Colonic mucosa (tissue), 4 donors: ENCODE data around the gene ASTN2. TPM values are rescaled to one million over a fixed set of nuclear protein-coding genes. Genes with fewer than 3 reads are reported as not detected.

Experiments
- DNase-seq: peaks from one replicate; pipeline ENCODE4 v3.0.0-alpha.2; 2020
- H3K27ac ChIP-seq: fragments of 200-600 bp; one replicate; pipeline ENCODE4 v1.8.0; 2021
- H3K27me3 ChIP-seq: fragments of 200-600 bp; one replicate; pipeline ENCODE4 v1.8.0; 2021
- H3K36me3 ChIP-seq: fragments of 200-600 bp; one replicate; pipeline ENCODE4 v1.8.0; 2021
- H3K4me1 ChIP-seq: fragments of 200-600 bp; one replicate; pipeline ENCODE4 v1.8.0; 2021; ENCODE audit warnings: mild to moderate bottlenecking
- H3K4me3 ChIP-seq: fragments of 200-600 bp; one replicate; pipeline ENCODE4 v1.8.0; 2021
- H3K9ac ChIP-seq, 2 donors: one replicate each; pipeline ENCODE4 v1.7.0; 2013; ENCODE audit warnings: control low read depth in 2 of 2, low read depth in 2 of 2, low read length in 2 of 2
- H3K9me3 ChIP-seq: fragments of 200-600 bp; one replicate; pipeline ENCODE4 v1.8.0; 2021
- CTCF ChIP-seq: fragments of 200-600 bp; IDR thresholded peaks from one replicate; pipeline ENCODE4 v1.8.0; 2022; ENCODE audit warnings: antibody characterized with exemption, mild to moderate bottlenecking
- intact Hi-C: fragments of 100-400 bp; cut with DNase I; formaldehyde crosslinking; loops from one replicate; pipeline ENCODE4 v1.14.1; 2022
- total RNA-seq, 2 donors: library from RNA; stranded (reverse); fragmentation: NEBNext Ultra II Directional in 1 of 2; extraction: Animal tissue kit (Norgen Biotek cat#: 25700) in 1 of 2; gene quantifications; one replicate each; pipeline ENCODE4 v1.2.1, GENCODE V29; 2021
- donor health status: healthy.
- donor health status: DM: no; HTN: no; CAD: no.
- donor health status: DM: no; HTN: no; CAD: no.

Gene ASTN2
- total RNA-seq, 2 donors from 2014 or later, result 2.5 to 6.1 TPM

DNA sequence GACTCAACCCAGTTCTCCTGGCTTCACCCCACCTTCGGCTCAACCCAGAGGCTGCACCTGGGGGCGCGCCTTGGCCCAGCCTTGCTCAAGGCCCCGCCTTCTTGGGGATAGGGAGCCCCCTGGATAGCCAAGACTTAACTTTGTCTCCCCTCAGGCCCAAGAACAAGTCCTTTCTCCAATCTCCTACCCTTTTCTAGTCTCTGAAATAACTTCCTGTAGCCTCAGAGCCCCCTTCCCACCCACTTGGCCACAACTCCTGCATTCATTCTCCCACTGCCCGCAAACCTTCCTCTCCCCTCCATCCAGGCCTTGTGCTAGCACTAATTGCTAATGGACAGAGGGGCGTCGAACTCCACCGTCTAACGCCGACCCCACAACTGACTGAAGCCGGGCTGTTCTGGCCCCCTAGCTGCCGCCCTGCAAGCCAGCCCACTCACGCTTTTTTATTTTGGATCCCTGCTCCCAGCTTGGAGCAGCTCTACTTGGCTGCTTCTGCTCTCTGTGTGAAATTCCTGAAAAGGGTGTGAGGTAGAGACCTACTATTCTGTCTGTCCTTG lies 579 bp upstream of the ASTN2 start:
- Histone ChIP-seq H3K4me3 (peak overlapping the region; percentile 13), H3K27me3 (peaks cover 24% of the 10 kb centered on the region), H3K9ac (no peak overlapping the region), H3K9me3 (no peaks in the 10 kb centered on the region), H3K36me3 (no peaks in the 10 kb centered on the region), H3K27ac (no peak overlapping the region), H3K4me1 (no peaks in the 10 kb centered on the region)
- TF ChIP-seq CTCF, result no peak
- DNase-seq, result no peak
- intact Hi-C loops, result no loop called here

DNA sequence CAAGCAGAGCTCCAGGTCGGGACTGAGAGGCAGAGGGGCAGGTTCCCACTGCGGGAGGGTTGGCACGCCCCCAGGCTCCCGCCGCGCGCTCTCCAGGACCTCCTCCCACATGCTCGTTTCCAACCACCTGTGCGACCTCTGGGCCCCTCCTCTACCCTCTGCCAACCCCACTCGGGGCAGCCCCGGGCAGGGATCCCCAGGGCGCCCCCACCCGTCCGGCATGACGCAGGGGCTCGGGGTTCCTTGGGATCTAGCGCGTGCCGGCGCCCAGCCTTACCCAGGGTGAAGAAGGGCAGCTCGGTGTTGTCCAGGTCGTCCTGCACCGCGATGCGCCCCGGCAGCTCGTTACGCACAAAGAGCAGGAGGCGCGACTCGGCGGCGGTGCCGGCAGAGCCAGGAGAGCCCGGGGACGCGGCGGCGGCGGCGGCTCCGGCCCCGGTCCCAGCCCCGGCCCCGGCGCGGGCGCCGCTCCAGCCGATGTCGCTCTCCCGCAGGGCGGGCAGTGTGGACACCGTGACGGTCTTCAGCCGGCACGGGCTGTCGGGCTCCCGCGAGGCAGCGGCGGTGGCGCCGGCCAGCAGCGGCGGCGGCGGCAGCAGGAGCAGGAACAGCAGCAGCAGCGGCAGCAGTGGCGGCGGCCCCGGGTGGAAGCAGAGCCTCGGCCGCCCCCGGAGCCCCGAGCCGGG lies 494 bp downstream of the ASTN2 start:
- H3K4me3 ChIP-seq, result no peak overlapping the region
- peaks cover 24% of the 10 kb centered on the region for H3K27me3 ChIP-seq
- no peak for TF ChIP-seq CTCF
- no peak overlapping the region for H3K9ac ChIP-seq
- H3K27ac ChIP-seq, result no peak overlapping the region
- H3K36me3 ChIP-seq, result no peaks in the 10 kb centered on the region
- DNase-seq, result no peak
- H3K4me1 ChIP-seq, result no peaks in the 10 kb centered on the region
- intact Hi-C loops, result no loop called here
- no peaks in the 10 kb centered on the region for H3K9me3 ChIP-seq

DNA sequence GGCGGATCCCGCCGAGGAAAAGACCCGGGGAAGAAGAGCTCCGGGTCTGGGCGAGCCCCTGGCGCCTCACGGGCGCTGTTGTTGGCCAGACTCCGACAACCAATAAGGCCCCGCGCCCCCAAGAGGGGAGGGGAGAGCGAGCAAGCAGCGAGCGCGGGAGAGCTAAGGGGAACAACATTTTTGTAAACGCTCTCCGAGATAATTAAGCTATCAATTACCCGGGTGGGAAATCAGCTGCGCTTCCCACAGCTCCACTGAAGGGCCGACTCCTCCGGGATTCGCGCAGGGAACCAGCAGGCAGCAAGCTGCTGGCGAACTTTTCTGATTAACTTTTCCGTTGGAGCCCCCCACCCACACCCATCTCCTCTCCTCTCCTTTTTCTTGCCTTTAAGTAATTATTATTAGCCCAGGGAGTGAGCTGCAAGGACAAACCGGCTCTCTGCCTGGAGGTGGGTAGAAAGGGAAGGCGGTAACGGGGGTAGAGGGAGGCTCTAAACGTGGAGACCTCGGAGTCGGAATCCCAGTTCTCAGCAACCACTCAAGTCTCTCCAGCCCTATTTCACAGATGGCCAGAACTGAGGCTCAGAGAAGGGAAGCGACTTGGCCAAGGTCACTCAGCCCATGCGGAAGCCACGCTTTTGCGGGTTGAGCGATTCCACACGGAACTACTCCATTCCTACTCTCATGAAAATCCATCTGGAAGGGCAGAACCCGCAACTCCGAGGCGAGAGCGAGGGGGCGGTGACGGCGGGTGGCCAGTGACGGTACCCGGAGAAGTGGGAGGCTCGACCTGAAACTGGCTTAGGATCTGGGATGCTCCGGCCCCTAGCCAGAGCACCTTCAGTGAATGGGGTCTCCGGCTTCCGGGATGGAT lies 1.3 kb downstream of the ASTN2 start:
- no peak overlapping the region for H3K4me3 ChIP-seq
- H3K4me1 ChIP-seq, result no peaks in the 10 kb centered on the region
- no peaks in the 10 kb centered on the region for H3K9me3 ChIP-seq
- no peaks in the 10 kb centered on the region for H3K36me3 ChIP-seq
- no peak overlapping the region for H3K27ac ChIP-seq
- no peak for DNase-seq
- H3K9ac ChIP-seq, result no peak overlapping the region
- intact Hi-C loops, result no loop called here
- TF ChIP-seq CTCF, result no peak
- H3K27me3 ChIP-seq, result peaks cover 24% of the 10 kb centered on the region

- Histone ChIP-seq H3K4me3 (no peak overlapping the region), H3K27me3 (peaks cover 24% of the 10 kb centered on the region), H3K36me3 (no peaks in the 10 kb centered on the region), H3K9ac (no peak overlapping the region), H3K27ac (no peak overlapping the region), H3K9me3 (no peaks in the 10 kb centered on the region), H3K4me1 (no peaks in the 10 kb centered on the region)
- no peak for DNase-seq
- no peak for TF ChIP-seq CTCF
- intact Hi-C loops, result no loop called here
These were observed 2.0 kb downstream of the ASTN2 start for GRCh38 chr9:117412841-117413240.

DNA sequence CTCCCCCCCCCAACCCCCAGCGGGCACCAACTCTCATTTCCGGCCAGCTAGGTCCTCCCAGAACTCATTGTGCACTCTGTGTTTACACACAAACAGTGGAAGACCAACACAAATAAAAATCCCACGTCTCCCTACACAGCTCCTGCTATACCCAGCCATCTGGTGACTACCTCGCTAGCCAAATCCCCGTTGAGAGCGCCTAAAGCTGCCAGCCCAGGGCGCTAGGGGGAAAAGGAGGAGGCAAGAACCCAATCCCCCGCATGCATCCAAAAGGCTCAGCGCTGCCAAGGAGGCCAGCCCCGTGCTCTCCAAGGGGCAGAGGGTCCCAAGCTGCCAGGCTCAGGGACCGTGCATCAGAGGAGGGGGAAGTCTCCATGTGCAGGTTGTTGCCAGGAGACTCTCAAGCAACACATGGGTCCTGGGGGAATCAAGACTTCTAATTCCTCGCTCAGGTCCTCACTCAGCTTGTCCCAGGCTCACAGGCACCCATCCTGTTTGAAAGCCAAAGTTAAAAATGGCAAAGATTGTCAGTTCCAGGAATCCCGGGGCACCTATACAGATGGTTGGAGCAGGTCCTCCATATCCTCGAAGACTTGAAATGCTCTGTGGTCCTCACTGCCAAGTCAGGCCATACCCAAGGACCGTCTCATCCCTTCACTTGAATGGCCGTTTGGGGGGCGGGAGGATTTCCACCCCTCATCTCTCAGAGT lies 2.7 kb downstream of the ASTN2 start:
- no peaks in the 10 kb centered on the region for H3K4me1 ChIP-seq
- H3K36me3 ChIP-seq, result no peaks in the 10 kb centered on the region
- no peak for DNase-seq
- TF ChIP-seq CTCF, result no peak
- intact Hi-C loops, result no loop called here
- H3K27me3 ChIP-seq, result peaks cover 24% of the 10 kb centered on the region
- H3K9ac ChIP-seq, result no peak overlapping the region
- no peak overlapping the region for H3K27ac ChIP-seq
- H3K4me3 ChIP-seq, result no peak overlapping the region
- H3K9me3 ChIP-seq, result no peaks in the 10 kb centered on the region
